ENCODE results near the gene TNNI2. TPM values are rescaled to one million over a fixed set of nuclear protein-coding genes. Genes with fewer than 3 reads are reported as not detected.

The TNNI2 gene
- polyA plus RNA-seq, 6 donors from 2014 or later, result 3.9 to 12.2 (median 7.2) TPM

DNA sequence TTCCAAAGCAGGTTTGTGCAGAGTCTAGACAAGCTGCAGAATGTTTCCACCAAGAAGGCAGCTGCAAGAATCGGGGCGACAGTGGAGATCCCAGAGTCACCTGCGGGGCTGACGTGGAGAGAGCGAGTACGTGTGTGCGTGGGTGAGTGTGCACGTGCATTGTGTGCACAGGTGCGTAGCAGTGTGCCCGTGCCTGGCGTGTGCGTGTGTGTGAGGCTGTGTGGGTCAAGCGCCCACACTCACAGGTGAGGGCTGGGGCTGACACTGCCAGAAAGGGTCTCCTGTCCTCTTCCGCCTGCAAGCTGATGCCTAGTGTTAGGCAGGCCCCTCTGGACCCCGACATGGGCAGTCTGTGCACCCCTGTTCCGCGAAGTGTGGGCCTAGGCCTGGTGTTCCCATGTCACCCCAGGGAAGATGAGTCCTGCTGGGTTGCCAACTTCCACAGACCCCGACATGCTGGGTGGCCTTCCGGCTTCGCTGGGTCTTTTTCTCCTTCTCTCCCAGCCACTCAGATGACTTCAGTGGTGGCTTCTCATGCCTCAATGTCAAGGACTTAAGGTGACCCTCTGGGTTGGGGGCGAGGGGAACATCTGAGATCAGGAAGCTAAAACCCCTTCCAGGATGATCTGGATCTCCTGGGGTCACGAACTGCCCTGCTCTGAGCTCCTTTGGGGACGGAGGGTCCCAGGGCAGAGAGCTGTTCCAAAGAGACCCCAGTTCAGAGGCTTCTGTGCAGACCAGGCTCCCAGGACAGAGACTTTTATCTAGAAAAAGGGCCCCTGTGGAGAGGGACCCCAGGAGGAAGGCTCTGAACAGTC lies 14.4 kb upstream of the TNNI2 start:
- Mint-ChIP-seq H3K4me1 (no peaks in the 10 kb centered on the region), H3K9me3 (peaks cover 0 to 10% (median 5%) of the 10 kb centered on the region in 7 donors), H3K36me3 (no peaks in the 10 kb centered on the region), H3K27ac (no peak overlapping the region), H3K4me3 (no peak overlapping the region), H3K27me3 (peaks cover 23 to 53% (median 52%) of the 10 kb centered on the region in 3 donors)
- DNase-seq, result no peak
- ATAC-seq (ENCODE audit: low read depth in 2 of 2), result no peak

DNA sequence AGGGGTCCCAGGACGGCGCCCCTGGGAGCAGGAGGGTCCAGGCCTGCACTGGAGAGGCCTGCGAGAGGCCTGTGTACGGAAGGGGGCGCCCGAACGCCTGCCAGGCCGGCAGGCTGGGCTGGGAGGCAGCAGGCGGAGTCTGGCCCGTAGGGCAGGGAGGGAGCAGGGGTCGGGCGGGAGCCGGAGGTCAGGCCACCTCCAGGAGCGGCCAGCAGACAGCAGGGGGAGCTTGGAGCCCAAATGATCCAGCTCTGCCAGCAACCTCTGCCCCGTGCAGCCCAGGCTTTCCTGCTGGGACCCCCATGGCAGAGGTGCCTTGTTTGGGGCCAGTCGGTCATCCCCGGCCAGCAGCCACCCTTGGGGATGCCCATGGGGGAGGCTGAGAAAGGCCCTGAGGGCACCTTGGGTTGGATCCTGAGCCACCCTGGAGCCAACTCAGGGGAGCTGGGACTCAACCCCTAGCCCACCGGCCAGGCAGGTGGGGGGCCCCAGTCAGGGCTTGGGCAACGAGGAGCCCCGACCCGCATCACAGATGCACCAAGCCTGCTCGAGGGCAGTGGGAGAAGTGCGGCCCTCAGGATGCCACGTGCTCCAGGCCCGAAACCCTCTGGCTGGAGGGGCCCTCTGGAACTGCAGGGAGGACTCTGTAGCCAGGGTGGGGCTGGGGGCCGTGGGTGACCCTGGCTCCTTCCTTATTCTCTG lies 13.6 kb upstream of the TNNI2 start:
- no peaks in the 10 kb centered on the region for H3K4me1 Mint-ChIP-seq
- peaks cover 0 to 10% (median 2%) of the 10 kb centered on the region in 7 donors for H3K9me3 Mint-ChIP-seq
- H3K27ac Mint-ChIP-seq, result no peak overlapping the region
- no peak overlapping the region for H3K4me3 Mint-ChIP-seq
- no peaks in the 10 kb centered on the region for H3K36me3 Mint-ChIP-seq
- peak; percentile 37 to 61 for ATAC-seq (ENCODE audit: low read depth in 2 of 2)
- no peak for DNase-seq
- H3K27me3 Mint-ChIP-seq, result peaks cover 20 to 46% (median 44%) of the 10 kb centered on the region in 3 donors

DNA sequence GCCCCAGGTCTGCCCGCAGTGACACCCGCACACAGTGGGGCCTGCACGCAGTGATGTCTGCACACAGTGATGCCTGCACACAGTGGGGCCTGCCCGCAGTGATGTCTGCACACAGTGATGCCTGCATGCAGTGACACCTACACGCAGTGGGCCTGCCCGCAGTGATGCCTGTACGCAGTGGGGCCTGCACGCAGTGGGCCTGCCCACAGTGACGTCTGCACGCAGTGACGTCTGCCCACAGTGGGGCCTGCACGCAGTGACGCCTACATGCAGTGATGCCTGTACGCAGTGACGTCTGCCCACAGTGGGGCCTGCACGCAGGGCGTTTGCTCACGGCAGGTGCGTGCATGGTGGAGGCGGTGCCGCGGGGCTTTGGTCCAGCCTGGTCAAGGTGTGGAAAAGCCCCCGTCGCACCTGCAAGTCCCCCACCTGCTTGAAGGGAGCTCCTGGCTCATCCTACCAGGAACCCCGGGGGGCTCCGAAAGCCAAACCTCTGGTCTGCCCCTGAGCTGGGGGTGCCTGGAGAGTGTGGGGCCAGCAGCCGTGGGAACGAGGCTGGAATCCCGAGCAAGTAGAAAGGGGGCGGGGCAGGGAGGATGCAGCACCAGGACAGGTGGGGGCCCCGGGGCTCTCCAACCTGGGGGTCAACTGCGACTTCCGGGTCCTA lies 12.9 kb upstream of the TNNI2 start:
- Mint-ChIP-seq H3K9me3 (peaks cover 0 to 10% (median 0%) of the 10 kb centered on the region in 7 donors), H3K4me1 (no peaks in the 10 kb centered on the region), H3K27ac (no peak overlapping the region), H3K4me3 (no peak overlapping the region), H3K27me3 (peaks cover 23 to 46% (median 42%) of the 10 kb centered on the region in 3 donors), H3K36me3 (no peaks in the 10 kb centered on the region)
- DNase-seq (no peak), ATAC-seq (ENCODE audit: low read depth in 2 of 2) (no peak)

DNA sequence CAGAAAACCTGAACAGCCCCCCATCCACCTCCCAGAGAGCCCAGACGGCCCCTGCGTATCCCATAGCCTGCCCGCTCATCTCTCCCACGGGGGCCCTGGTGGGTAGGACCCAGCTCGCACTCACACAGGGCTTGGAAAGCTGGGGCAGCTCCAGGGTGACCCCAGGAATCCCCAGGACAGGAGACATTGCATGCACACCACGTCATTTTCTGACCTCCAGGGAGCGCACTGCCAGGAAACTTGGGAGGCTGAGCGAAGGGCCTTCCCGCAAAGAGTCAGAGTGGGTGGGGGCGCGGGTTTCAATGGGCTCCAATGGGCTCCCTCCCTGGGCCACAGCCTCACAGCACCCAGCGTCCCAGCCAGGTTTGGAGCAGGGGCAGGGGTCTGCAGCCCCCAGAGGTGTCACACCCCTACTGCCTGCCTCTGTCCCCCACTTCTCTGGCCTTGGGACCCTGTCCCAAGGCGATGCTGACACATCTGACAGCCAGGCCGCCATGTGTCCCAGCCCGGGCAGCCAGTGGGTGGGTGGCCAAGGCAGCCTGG lies 12.2 kb upstream of the TNNI2 start:
- H3K9me3 Mint-ChIP-seq, result peaks cover 0 to 3% (median 0%) of the 10 kb centered on the region in 7 donors

DNA sequence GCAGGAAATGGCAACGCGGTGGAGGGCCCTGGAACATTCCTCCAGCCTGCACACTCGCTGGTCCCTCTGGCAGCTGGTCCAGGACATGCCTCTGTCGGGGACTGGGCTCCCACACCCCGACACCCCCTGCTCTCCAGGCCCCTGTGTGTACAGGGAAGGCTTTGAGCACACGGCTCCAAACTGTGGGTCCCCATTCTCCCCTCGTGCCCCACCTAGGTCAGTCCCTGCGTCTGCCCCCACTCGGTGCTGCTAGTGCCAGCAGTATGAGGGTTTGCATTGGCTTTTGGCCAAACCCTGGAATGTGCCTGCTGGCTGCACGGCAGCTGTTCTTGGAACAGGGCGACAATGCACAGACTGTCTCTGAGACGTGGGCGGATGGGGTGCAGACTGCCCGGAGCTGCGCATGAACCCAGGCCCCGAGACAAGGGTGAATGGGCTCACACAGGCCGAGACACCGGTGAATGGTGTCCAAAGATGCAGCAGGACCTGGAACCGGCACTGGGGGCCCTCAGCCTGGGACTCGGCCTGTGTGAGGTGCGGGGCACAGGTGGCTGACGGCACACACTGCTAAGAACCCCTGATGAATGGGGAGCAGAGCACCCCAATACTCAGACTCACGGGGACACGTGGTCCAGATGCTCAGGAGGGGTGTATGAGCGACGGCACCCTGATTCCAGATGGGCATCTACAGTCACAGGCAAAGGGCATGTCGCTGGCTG lies 11.5 kb upstream of the TNNI2 start:
- Mint-ChIP-seq H3K27ac (no peak overlapping the region), H3K4me3 (no peak overlapping the region)
- DNase-seq, result no peak

More for the DNA sequence above, 12.2 kb upstream of the TNNI2 start:
- DNase-seq (no peak), ATAC-seq (ENCODE audit: low read depth in 2 of 2) (no peak)
- Mint-ChIP-seq H3K4me3 (no peak overlapping the region), H3K36me3 (no peaks in the 10 kb centered on the region), H3K27ac (no peak overlapping the region), H3K4me1 (no peaks in the 10 kb centered on the region), H3K27me3 (peaks cover 18 to 42% (median 35%) of the 10 kb centered on the region in 3 donors)

DNA sequence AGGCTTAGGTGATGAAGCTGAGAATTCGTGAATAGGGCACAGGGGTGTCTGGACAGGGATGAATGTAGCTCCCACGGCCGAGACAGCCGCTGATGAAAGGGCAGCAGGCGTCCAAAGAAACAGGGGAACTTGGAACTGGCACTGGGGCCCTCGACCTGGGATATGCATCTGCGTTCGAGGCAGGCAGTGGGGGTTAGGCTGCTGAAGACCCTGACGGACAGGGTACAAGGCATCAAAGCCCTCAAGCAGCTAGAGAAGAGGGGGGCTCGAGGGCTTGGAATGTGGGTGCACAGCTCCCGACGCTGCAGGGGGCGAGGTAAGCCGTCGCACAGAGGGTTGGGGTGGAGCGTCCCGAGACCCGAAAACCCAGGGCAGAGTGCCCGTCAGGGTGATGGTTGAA lies 10.8 kb upstream of the TNNI2 start:
- no peaks in the 10 kb centered on the region for H3K36me3 Mint-ChIP-seq
- H3K9me3 Mint-ChIP-seq, result no peaks in the 10 kb centered on the region
- peak overlapping the region in 1 of 6 donors; percentile 49 for H3K27ac Mint-ChIP-seq
- ATAC-seq (ENCODE audit: low read depth in 2 of 2) (no peak), DNase-seq (no peak)
- peaks cover 2 to 5% (median 3%) of the 10 kb centered on the region in 3 donors for H3K4me1 Mint-ChIP-seq
- peaks cover 13 to 43% (median 29%) of the 10 kb centered on the region in 3 donors for H3K27me3 Mint-ChIP-seq
- no peak overlapping the region for H3K4me3 Mint-ChIP-seq

More for the DNA sequence above, 11.5 kb upstream of the TNNI2 start:
- peaks cover 2 to 5% (median 3%) of the 10 kb centered on the region in 3 donors for H3K4me1 Mint-ChIP-seq
- peaks cover 13 to 43% (median 29%) of the 10 kb centered on the region in 3 donors for H3K27me3 Mint-ChIP-seq
- no peaks in the 10 kb centered on the region for H3K9me3 Mint-ChIP-seq
- no peak for ATAC-seq (ENCODE audit: low read depth in 2 of 2)
- no peaks in the 10 kb centered on the region for H3K36me3 Mint-ChIP-seq

DNA sequence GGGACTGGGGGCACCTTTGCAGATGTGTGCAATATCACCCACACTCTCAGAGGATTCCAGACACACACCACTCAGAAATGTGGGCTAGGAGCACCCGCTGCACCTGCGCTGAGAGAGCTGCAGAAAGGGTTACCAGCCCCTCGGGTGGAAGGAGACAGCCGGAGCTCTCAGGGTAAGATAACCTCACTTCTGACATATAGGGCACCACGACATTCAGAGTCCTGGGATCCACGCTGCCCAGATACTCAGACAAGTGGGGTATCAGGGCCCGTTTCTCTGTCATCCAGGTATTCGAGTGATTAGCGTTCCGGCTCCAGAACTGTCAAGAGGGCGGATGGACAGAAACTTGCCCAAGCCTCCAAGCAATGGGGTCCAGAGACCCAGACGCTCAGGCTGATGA lies 10.2 kb upstream of the TNNI2 start:
- Mint-ChIP-seq H3K27me3 (peaks cover 13 to 47% (median 29%) of the 10 kb centered on the region in 3 donors), H3K36me3 (no peaks in the 10 kb centered on the region), H3K27ac (peak overlapping the region in 1 of 6 donors; percentile 37), H3K4me3 (no peak overlapping the region), H3K9me3 (no peaks in the 10 kb centered on the region), H3K4me1 (peaks cover 2 to 5% (median 3%) of the 10 kb centered on the region in 3 donors)
- DNase-seq, result no peak
- ATAC-seq (ENCODE audit: low read depth in 2 of 2), result no peak

DNA sequence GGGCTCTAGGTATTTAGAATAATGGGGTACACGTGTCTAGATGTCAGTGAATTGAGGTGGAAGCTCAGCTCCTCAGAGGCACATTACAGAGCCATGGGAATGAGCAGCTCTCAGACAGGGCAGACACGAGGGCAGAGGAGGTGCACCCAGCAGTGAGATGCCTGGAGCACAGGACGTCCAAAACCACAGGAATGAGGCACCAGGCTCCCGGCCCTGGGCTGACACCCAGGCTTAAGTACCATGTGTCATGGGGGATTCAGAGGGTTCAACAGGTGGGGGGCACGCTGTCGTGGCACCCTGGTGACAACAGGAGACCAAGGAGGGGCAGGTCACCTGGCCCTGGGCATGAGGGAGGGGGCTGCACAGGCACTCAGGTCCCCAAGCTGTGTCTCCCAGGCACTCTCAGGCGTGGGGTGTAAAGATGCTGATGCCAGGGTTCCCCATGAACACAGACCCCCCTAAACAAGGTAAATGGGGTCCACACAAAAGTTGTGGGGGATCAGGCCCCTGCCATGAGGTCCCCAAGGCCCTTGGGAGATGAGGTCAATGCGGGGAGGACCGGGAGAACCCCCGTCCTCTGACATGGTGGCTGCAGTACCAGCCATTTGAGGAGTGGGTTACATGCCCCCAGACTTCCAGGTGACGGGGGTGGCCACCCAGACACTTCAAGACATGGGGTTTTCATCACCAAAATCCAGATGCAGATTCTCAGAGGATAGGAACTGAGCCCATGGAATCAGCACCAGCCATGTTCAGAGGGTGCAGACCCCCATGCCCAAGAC lies 9.6 kb upstream of the TNNI2 start:
- DNase-seq (no peak), ATAC-seq (ENCODE audit: low read depth in 2 of 2) (no peak)
- Mint-ChIP-seq H3K9me3 (no peaks in the 10 kb centered on the region), H3K36me3 (no peaks in the 10 kb centered on the region), H3K27ac (peak overlapping the region in 1 of 6 donors; percentile 37), H3K4me3 (no peak overlapping the region), H3K4me1 (peaks cover 2 to 5% (median 3%) of the 10 kb centered on the region in 3 donors), H3K27me3 (peaks cover 13 to 50% (median 24%) of the 10 kb centered on the region in 3 donors)

DNA sequence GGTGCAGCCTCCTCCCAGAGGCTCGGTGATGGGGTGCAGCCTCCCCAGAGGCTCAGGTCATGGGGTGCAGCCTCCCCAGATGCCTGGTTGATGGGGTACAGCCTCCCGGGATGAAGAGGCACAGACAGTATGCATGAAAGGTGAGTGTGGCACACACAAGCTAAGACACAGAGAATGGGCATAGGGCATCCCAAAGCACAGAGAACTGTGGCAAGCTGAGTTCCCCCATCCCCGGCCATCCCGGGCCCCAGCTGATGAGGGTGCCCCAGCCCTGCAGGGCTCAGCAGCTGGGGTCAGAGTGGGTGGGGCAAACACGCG lies 8.8 kb upstream of the TNNI2 start:
- ATAC-seq (ENCODE audit: low read depth in 2 of 2), result no peak

DNA sequence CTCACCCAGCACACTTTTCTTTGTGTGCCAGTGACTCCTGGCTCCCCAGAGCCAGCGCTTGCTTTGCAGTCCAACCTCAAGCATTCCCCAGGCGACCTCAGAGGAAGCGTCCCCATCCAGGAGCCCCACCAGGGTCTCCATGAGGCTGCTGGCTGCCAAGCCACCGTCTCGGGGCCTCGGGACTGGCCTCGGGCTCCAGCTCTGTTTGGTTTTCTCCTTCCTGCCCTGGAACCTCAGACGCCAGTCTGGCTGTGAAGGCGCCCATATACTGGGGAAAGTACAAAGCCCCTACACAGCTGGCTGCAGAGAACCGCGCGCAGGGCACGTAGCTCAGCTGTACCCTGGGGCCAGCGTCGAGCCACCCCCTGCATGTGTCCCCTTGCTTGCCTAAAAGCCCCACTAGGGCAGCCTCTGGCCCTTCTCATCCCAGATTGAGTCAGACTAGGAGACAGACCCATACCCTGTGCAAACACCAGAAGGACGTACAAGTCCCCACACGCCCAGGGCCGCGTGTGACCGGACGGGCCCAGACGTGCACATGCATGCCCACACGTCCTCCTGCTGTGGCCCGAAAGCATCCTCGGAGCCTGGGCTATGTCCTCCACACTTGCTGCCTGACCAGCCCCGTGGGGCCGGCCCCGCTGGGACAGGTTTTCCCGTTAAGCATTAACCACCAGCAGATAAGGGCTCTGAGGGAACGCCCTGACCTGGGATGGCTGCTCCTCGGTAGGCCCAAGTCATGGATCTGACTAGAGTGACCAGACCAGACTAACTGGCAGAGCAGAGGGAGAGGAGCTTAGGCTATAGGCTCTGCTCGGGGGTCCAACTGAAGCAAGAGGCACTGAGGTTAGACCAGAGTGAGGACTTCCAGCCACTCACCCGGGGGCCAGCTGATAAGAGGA lies 8.2 kb upstream of the TNNI2 start:
- Mint-ChIP-seq H3K4me1 (peaks cover 2 to 5% (median 3%) of the 10 kb centered on the region in 3 donors), H3K4me3 (no peak overlapping the region), H3K27ac (no peak overlapping the region), H3K27me3 (peaks cover 13 to 46% (median 19%) of the 10 kb centered on the region in 3 donors), H3K36me3 (no peaks in the 10 kb centered on the region), H3K9me3 (no peaks in the 10 kb centered on the region)
- no peak for DNase-seq
- no peak for ATAC-seq (ENCODE audit: low read depth in 2 of 2)

More for the DNA sequence above, 8.8 kb upstream of the TNNI2 start:
- H3K27ac Mint-ChIP-seq, result no peak overlapping the region
- peaks cover 13 to 46% (median 19%) of the 10 kb centered on the region in 3 donors for H3K27me3 Mint-ChIP-seq
- peaks cover 2 to 5% (median 3%) of the 10 kb centered on the region in 3 donors for H3K4me1 Mint-ChIP-seq
- DNase-seq, result no peak
- H3K36me3 Mint-ChIP-seq, result no peaks in the 10 kb centered on the region
- no peak overlapping the region for H3K4me3 Mint-ChIP-seq
- no peaks in the 10 kb centered on the region for H3K9me3 Mint-ChIP-seq

DNA sequence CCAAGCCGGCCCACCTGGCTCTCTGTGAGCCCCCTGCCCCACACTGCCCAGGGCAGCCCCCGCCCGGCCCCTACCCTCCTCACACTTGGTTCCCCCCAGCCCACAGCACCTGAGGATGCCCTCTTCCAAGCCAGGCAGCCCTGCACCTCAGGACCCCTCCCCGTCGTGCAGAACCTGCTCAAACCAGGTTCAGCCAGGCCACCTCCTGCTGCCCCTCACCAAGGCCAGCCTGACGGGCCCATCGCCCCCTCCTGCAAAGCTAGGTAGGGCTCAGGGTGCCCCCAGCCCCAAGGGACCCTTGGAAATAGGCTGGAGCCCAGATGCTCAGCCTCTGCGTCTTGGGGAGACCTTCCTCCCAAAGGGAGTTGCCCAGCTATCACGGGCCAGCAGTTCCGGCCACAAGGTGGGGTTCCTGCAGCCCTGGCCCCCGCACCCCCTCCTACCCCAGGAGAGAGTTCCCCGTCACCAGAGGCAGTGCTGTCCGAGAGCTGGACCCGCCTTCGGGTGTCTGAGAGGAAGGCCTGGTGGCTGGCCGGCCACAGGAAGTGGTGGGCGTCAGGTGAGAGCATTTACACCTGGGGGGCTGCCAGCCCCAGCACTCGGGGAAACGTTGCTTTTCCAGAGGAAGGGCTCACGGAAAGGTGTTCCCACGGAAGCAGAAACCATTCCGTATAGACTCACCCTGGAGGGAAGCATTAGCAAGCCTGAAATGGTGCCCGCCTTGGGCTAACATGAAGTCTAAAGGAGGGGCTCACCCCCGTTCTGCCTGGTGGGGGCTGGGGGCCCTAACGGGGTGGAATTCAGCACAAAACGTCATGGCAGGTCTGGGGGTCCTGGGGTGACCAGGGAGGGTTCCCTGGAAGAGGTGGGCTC lies 7.2 kb upstream of the TNNI2 start:
- H3K27ac Mint-ChIP-seq, result peak overlapping the region in 2 of 6 donors; percentile 46 to 84

More for the DNA sequence above, 7.2 kb upstream of the TNNI2 start:
- peaks cover 2 to 5% (median 3%) of the 10 kb centered on the region in 3 donors for H3K4me1 Mint-ChIP-seq
- peaks cover 13 to 46% (median 19%) of the 10 kb centered on the region in 3 donors for H3K27me3 Mint-ChIP-seq
- H3K36me3 Mint-ChIP-seq, result no peaks in the 10 kb centered on the region
- H3K4me3 Mint-ChIP-seq, result peak overlapping the region in 2 of 8 donors; percentile 15 to 44
- H3K9me3 Mint-ChIP-seq, result no peaks in the 10 kb centered on the region
- no peak for ATAC-seq (ENCODE audit: low read depth in 2 of 2)
- no peak for DNase-seq
